ENCODE data around the gene PTCRA. TPM values are rescaled to one million over a fixed set of nuclear protein-coding genes. Genes with fewer than 3 reads are reported as not detected.

Gene PTCRA
- total and polyA plus RNA-seq, 2 donors (not counting 3 experiments of a cell fraction or from before 2014, with no cell fraction given), result not detected

- dilution Hi-C loops (cut with MboI; ENCODE audit: extremely low pct_ligation_motif_present, low sequenced_read_pairs) (no loop called here), intact Hi-C loops (cut with micrococcal nuclease) (loop anchor here (5.0 kb wide), 1 partner anchor 50 kb away; the partner anchor contains the start of genes KLHDC3 and MEA1)
- DNase-seq (ENCODE audit: low read depth, low spot score), result no peak
- Histone ChIP-seq H3K79me2 (ENCODE audit: control insufficient read depth, insufficient read depth, low read length) (no peaks in the 10 kb centered on the region), H3K4me1 (ENCODE audit: control insufficient read depth, extremely low read depth, insufficient read depth, low read length) (peaks cover 10% of the 10 kb centered on the region), H3K9me1 (replicated peaks; ENCODE audit: control insufficient read depth, extremely low read depth, insufficient read depth, low read length) (no peaks in the 10 kb centered on the region), H3K4me2 (ENCODE audit: insufficient read depth, low read length) (no peak overlapping the region), H4K20me1 (replicated peaks; ENCODE audit: control insufficient read depth, extremely low read depth, insufficient read depth, low read length) (no peaks in the 10 kb centered on the region), H3K36me3 (ENCODE audit: control insufficient read depth in 2 of 2, extremely low read depth in 1 of 2, insufficient read depth in 2 of 2, low read length in 2 of 2) (peaks cover 0 to 17% of the 10 kb centered on the region in 2 experiments), H3K27me3 (ENCODE audit: control insufficient read depth in 2 of 2, insufficient read depth in 2 of 2, low read length in 2 of 2) (no peaks in the 10 kb centered on the region), H3K27ac (ENCODE audit: insufficient read depth, low read depth, low read length) (no peak overlapping the region), H3K4me3 (replicated peaks in 1 of 3; ENCODE audit: insufficient read depth in 1 of 3, low read depth in 1 of 3, low read length in 3 of 3) (no peak overlapping the region), H3K9me3 (replicated peaks; ENCODE audit: control insufficient read depth, insufficient read depth, low read length) (no peaks in the 10 kb centered on the region), H2AFZ (ENCODE audit: low read depth, low read length) (no peak overlapping the region), H3K9ac (replicated peaks; ENCODE audit: extremely low read depth, insufficient read depth, low read length) (no peak overlapping the region)
- no TSS peak for BruUV-seq (replicated peaks)
- ChIA-PET POLR2A (no interaction called here), CTCF (interaction anchor here (1.1 kb wide), 1 partner anchor 22 kb away, joined by 3 read pairs; the partner anchor contains the start of gene PPP2R5D)
- no peak for TF ChIP-seq EZH2 (IDR thresholded peaks at IDR 0.05; ENCODE audit: borderline replicate concordance, low read depth, low read length, severe bottlenecking)
- TF ChIP-seq POLR2AphosphoS5 (IDR thresholded peaks at IDR 0.05; ENCODE audit: insufficient read depth, low read depth, low read length), result no peak
- no peak for TF ChIP-seq POLR2A (IDR thresholded peaks at IDR 0.05; ENCODE audit: low read depth, low read length)
- TF ChIP-seq MYC (IDR thresholded peaks at IDR 0.05; ENCODE audit: low read depth, low read length), result no peak
- no peak for TF ChIP-seq FOS (IDR thresholded peaks at IDR 0.05; ENCODE audit: borderline replicate concordance, insufficient read depth, low read length)
- no peak for TF ChIP-seq GATA2 (IDR thresholded peaks at IDR 0.05; ENCODE audit: insufficient read depth, insufficient read length, low read depth, low read length)
- TF ChIP-seq JUN (IDR thresholded peaks at IDR 0.05; ENCODE audit: borderline replicate concordance, insufficient read depth, insufficient read length, low read depth), result no peak
- TF ChIP-seq MAX (IDR thresholded peaks at IDR 0.05; ENCODE audit: insufficient read depth, insufficient read length), result no peak
- TF ChIP-seq CTCF (IDR thresholded peaks at IDR 0.05; ENCODE audit: extremely low read depth in 1 of 2, insufficient read depth in 1 of 2, low read depth in 1 of 2, low read length in 2 of 2), result no peak
- FAIRE-seq, result no peak
Observed at GRCh38 chr6:42962096-42962495, 46.2 kb downstream of the PTCRA start.

Measured in endothelial cell of umbilical vein (primary cell).